SK-N-SH treated with all-trans-retinoic acid at 6 μM for 48 hours (cell line): Measurements from ENCODE around the gene CEP85.

Experiments used
- ATAC-seq: fragments of 200-7000 bp; cut with Tn5 transposase; 3 replicates; pipeline ENCODE4 v1.9.1; 2020; ENCODE audit warnings: mild to moderate bottlenecking, moderate library complexity
- ARNTL ChIP-seq: fragments of 450-650 bp; formaldehyde crosslinking; IDR thresholded peaks from 2 replicates; pipeline ENCODE4 v1.5.0; 2020; ENCODE audit warnings: low read depth, mild to moderate bottlenecking, moderate library complexity, borderline replicate concordance
- BACH2 ChIP-seq: fragments of 250-450 bp; sonication (Bioruptor Pico); IDR thresholded peaks from 2 replicates; pipeline ENCODE4 v1.9.0; 2021; ENCODE audit warnings: mild to moderate bottlenecking, borderline replicate concordance
- CSDC2 ChIP-seq: fragments of 250-450 bp; sonication (Bioruptor Pico); IDR thresholded peaks from 2 replicates; pipeline ENCODE4 v1.5.0; 2020; ENCODE audit warnings: mild to moderate bottlenecking, moderate library complexity
- ESRRG ChIP-seq: fragments of 250-450 bp; sonication (Bioruptor Pico); IDR thresholded peaks from 2 replicates; pipeline ENCODE4 v1.6.1; 2021; ENCODE audit warnings: mild to moderate bottlenecking
- GLIS3 ChIP-seq: fragments of 250-450 bp; sonication (Bioruptor Pico); IDR thresholded peaks from 2 replicates; pipeline ENCODE4 v1.5.0; 2020; ENCODE audit warnings: mild to moderate bottlenecking, moderate library complexity
- ISL1 ChIP-seq: fragments of 250-450 bp; sonication (Bioruptor Pico); IDR thresholded peaks from 2 replicates; pipeline ENCODE4 v2.1.2; 2022; ENCODE audit warnings: mild to moderate bottlenecking, moderate library complexity
- PPARA ChIP-seq: fragments of 250-450 bp; sonication (Bioruptor Pico); IDR thresholded peaks from 2 replicates; pipeline ENCODE4 v1.5.0; 2020; ENCODE audit warnings: mild to moderate bottlenecking, borderline replicate concordance
- RARB ChIP-seq: fragments of 250-450 bp; sonication (Bioruptor Pico); IDR thresholded peaks from 2 replicates; pipeline ENCODE4 v1.8.0; 2021; ENCODE audit warnings: mild to moderate bottlenecking, moderate library complexity
- SNAI2 ChIP-seq: fragments of 250-450 bp; sonication (Bioruptor Pico); IDR thresholded peaks from 2 replicates; pipeline ENCODE4 v1.5.0; 2020; ENCODE audit warnings: mild to moderate bottlenecking, moderate library complexity
- TCF4 ChIP-seq: fragments of 250-450 bp; sonication (Bioruptor Pico); IDR thresholded peaks from 2 replicates; pipeline ENCODE4 v1.8.0; 2021; ENCODE audit warnings: mild to moderate bottlenecking, moderate library complexity, borderline replicate concordance
- ZC3H10 ChIP-seq: fragments of 250-450 bp; sonication (Bioruptor Pico); IDR thresholded peaks from 2 replicates; pipeline ENCODE4 v1.5.1; 2021; ENCODE audit warnings: mild to moderate bottlenecking, moderate library complexity
- ZNF565 ChIP-seq: fragments of 450-650 bp; formaldehyde crosslinking; conservative IDR thresholded peaks from 2 replicates; pipeline ENCODE4 v1.5.0; 2020; ENCODE audit warnings: low read depth, mild to moderate bottlenecking, moderate library complexity
- ZNF70 ChIP-seq: fragments of 450-650 bp; formaldehyde crosslinking; IDR thresholded peaks from 2 replicates; pipeline ENCODE4 v1.5.0; 2020; ENCODE audit warnings: mild to moderate bottlenecking, moderate library complexity
- ZNF8 ChIP-seq: fragments of 450-650 bp; formaldehyde crosslinking; IDR thresholded peaks from 2 replicates; pipeline ENCODE4 v1.5.0; 2020; ENCODE audit warnings: mild to moderate bottlenecking, moderate library complexity
- TF ChIP-seq, protein P1 (sequence below): fragments of 250-450 bp; sonication (Bioruptor Pico); IDR thresholded peaks from 2 replicates; pipeline ENCODE4 v1.5.1; 2021; ENCODE audit warnings: mild to moderate bottlenecking, moderate library complexity
- TF ChIP-seq, protein P2 (sequence below): fragments of 250-450 bp; sonication (Bioruptor Pico); IDR thresholded peaks from 2 replicates; pipeline ENCODE4 v1.8.0; 2021; ENCODE audit warnings: low read depth, mild to moderate bottlenecking, moderate library complexity, borderline replicate concordance
- TF ChIP-seq, protein P3 (sequence below): fragments of 250-450 bp; sonication (Bioruptor Pico); IDR thresholded peaks from 2 replicates; pipeline ENCODE4 v1.8.0; 2020; ENCODE audit warnings: mild to moderate bottlenecking, moderate library complexity, borderline replicate concordance
- TF ChIP-seq, protein P4 (sequence below): fragments of 250-450 bp; sonication (Bioruptor Pico); IDR thresholded peaks from 2 replicates; pipeline ENCODE4 v1.5.1; 2020; ENCODE audit warnings: low read depth, mild to moderate bottlenecking, moderate library complexity

CEP85 gene

DNA sequence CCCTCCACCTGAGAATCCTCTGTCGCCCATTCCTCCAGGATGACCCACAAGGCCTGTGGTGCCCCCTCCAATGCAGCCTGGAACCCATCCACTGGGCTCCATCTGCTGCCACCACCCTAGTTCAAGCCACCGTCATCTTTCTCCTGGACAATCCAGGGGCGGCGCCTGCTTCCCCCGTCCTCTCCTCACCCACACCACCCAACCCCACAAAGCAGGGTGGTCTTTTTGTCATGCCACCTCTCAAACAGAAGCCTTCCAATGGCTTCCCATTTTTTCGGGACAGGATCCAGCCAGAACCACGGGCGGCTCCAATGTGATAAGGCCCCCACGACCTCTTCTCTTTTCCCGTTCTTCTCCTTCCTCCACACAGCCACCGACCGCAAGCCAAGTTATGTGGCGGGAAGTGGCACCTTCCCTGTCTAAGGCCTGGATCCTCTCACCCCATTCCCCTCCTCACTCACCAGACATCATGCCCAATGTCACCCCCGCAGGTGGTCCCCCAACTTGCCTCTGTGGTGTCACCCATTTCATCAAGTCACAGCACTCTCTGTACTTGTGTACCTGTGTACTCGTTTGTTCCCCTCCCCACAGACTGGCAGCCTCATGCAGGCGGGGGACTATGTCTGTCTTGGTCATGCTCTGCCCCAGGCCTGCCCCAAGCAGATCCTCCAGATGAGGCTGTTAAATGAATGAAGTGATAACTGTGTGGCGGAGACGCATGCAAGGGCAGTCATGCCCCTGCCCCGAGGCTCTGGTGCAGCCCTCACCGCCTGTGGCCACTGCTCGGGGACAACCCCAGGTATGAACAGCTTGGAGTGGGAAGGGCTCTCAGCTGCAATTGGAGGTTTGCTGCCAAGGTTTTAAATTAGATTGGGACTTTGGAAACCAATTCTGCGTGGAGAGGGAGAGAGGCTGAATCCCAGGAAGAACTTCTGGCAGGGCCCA lies 61.5 kb downstream of the CEP85 start:
- TF ChIP-seq ZNF8 (CRISPR knock-in tag) (no peak), SNAI2 (no peak), RARB (CRISPR knock-in tag) (no peak), ISL1 (CRISPR knock-in tag) (no peak), CSDC2 (CRISPR knock-in tag) (no peak), ZNF70 (CRISPR knock-in tag) (no peak), BACH2 (CRISPR knock-in tag) (no peak), ARNTL (CRISPR knock-in tag) (no peak), GLIS3 (CRISPR knock-in tag) (no peak), TCF4 (CRISPR knock-in tag) (no peak), ZC3H10 (CRISPR knock-in tag) (no peak)
- TF ChIP-seq, protein P1, sequence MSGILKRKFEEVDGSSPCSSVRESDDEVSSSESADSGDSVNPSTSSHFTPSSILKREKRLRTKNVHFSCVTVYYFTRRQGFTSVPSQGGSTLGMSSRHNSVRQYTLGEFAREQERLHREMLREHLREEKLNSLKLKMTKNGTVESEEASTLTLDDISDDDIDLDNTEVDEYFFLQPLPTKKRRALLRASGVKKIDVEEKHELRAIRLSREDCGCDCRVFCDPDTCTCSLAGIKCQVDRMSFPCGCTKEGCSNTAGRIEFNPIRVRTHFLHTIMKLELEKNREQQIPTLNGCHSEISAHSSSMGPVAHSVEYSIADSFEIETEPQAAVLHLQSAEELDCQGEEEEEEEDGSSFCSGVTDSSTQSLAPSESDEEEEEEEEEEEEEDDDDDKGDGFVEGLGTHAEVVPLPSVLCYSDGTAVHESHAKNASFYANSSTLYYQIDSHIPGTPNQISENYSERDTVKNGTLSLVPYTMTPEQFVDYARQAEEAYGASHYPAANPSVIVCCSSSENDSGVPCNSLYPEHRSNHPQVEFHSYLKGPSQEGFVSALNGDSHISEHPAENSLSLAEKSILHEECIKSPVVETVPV (CRISPR knock-in tag): no peak
- TF ChIP-seq, protein P2, sequence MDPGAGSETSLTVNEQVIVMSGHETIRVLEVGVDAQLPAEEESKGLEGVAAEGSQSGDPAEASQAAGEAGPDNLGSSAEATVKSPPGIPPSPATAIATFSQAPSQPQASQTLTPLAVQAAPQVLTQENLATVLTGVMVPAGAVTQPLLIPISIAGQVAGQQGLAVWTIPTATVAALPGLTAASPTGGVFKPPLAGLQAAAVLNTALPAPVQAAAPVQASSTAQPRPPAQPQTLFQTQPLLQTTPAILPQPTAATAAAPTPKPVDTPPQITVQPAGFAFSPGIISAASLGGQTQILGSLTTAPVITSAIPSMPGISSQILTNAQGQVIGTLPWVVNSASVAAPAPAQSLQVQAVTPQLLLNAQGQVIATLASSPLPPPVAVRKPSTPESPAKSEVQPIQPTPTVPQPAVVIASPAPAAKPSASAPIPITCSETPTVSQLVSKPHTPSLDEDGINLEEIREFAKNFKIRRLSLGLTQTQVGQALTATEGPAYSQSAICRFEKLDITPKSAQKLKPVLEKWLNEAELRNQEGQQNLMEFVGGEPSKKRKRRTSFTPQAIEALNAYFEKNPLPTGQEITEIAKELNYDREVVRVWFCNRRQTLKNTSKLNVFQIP (CRISPR knock-in tag): no peak
- TF ChIP-seq, protein P3, sequence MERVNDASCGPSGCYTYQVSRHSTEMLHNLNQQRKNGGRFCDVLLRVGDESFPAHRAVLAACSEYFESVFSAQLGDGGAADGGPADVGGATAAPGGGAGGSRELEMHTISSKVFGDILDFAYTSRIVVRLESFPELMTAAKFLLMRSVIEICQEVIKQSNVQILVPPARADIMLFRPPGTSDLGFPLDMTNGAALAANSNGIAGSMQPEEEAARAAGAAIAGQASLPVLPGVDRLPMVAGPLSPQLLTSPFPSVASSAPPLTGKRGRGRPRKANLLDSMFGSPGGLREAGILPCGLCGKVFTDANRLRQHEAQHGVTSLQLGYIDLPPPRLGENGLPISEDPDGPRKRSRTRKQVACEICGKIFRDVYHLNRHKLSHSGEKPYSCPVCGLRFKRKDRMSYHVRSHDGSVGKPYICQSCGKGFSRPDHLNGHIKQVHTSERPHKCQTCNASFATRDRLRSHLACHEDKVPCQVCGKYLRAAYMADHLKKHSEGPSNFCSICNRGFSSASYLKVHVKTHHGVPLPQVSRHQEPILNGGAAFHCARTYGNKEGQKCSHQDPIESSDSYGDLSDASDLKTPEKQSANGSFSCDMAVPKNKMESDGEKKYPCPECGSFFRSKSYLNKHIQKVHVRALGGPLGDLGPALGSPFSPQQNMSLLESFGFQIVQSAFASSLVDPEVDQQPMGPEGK (CRISPR knock-in tag): no peak
- TF ChIP-seq, protein P4, sequence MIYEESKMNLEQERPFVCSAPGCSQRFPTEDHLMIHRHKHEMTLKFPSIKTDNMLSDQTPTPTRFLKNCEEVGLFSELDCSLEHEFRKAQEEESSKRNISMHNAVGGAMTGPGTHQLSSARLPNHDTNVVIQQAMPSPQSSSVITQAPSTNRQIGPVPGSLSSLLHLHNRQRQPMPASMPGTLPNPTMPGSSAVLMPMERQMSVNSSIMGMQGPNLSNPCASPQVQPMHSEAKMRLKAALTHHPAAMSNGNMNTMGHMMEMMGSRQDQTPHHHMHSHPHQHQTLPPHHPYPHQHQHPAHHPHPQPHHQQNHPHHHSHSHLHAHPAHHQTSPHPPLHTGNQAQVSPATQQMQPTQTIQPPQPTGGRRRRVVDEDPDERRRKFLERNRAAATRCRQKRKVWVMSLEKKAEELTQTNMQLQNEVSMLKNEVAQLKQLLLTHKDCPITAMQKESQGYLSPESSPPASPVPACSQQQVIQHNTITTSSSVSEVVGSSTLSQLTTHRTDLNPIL (CRISPR knock-in tag): no peak
- no peak for ATAC-seq

DNA sequence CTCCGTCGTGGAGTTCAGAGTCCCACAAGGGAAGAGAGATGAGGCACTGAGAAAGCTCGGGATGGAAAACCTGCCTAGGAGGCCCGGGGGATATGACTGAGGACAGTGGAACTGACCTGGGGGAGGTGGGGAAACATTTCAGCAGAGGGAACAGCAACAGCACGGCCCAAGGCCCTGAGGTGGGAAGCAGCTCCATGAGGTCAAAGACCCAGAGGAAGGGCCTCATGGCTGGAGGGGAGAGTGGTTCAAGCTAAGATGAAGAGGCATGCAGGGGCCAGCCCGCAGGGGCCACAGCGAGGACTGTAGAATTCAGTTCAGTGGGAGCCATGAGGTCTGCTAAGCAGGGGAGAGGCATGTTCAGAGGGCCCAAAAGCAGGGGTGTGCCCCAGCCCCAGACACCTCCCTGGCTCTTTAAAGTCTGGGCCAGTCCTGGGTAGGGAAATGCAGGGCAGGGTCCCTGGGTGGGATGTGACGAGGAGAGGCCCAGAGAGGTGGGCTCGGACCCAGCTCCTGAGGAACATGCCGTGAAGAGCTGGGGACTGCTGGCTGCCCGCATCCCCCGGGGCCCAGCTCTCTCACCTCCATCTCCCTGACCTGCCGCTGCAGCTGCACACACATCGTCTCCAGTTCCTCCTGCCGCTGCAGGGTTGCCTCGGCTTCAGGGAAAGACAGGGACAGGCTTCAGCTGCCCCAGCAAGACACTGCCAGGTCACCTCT lies 62.5 kb downstream of the CEP85 start:
- no peak for ATAC-seq
- TF ChIP-seq, protein P3 (CRISPR knock-in tag): no peak
- TF ChIP-seq PPARA (CRISPR knock-in tag): no peak
- TF ChIP-seq, protein P1 (CRISPR knock-in tag): no peak
- no peak for TF ChIP-seq TCF4 (CRISPR knock-in tag)
- no peak for TF ChIP-seq ISL1 (CRISPR knock-in tag)
- TF ChIP-seq SNAI2: no peak
- TF ChIP-seq ZC3H10 (CRISPR knock-in tag): no peak
- TF ChIP-seq ARNTL (CRISPR knock-in tag): no peak
- TF ChIP-seq CSDC2 (CRISPR knock-in tag): no peak
- TF ChIP-seq ESRRG (CRISPR knock-in tag): no peak
- TF ChIP-seq ZNF565 (CRISPR knock-in tag): no peak
- TF ChIP-seq, protein P4 (CRISPR knock-in tag): no peak
- TF ChIP-seq ZNF70 (CRISPR knock-in tag): no peak
- TF ChIP-seq BACH2 (CRISPR knock-in tag): no peak
- no peak for TF ChIP-seq RARB (CRISPR knock-in tag)
